Activated CD8-positive, alpha-beta memory T cell treated with anti-CD3 and anti-CD28 coated beads for 1 hour (primary cell): ENCODE measurements around the gene AMACR.

Experiments
- DNase-seq, 2 donors: peaks; one replicate each; pipeline ENCODE4 v3.0.0-alpha.2; 2020; ENCODE audit warnings: low read depth in 1 of 2; ENCODE audit errors: extremely low read depth in 1 of 2

Gene AMACR

GRCh38 chr5:34007621-34008600 is at the start of gene AMACR:
Gene AMACR (minus strand): TSS chr5:34008050. CDS start chr5:34008019, 31 bp downstream.
- DNase-seq, result peak; percentile 56 to 84

GRCh38 chr5:34057569-34057968 is 49.7 kb upstream of the AMACR start:
- DNase-seq, result no peak

GRCh38 chr5:34057118-34057517 is 49.3 kb upstream of the AMACR start:
- no peak for DNase-seq

- DNase-seq, result no peak
These were observed 47.8 kb upstream of the AMACR start for GRCh38 chr5:34055667-34056066.

- no peak for DNase-seq
These were observed 46.5 kb upstream of the AMACR start for GRCh38 chr5:34054400-34054729.

GRCh38 chr5:34053571-34054399 is 45.9 kb upstream of the AMACR start:
- DNase-seq, result no peak

- no peak for DNase-seq
These were observed 45.3 kb upstream of the AMACR start for GRCh38 chr5:34053133-34053532.

GRCh38 chr5:34051374-34051980 is 43.6 kb upstream of the AMACR start:
- no peak for DNase-seq

GRCh38 chr5:34047774-34048572 is 40.1 kb upstream of the AMACR start:
- DNase-seq, result no peak

- no peak for DNase-seq
These were observed 39.3 kb upstream of the AMACR start for GRCh38 chr5:34047143-34047542.

- no peak for DNase-seq
These were observed 38.1 kb upstream of the AMACR start for GRCh38 chr5:34045996-34046395.

- no peak for DNase-seq
These were observed 37.2 kb upstream of the AMACR start for GRCh38 chr5:34045023-34045422.

GRCh38 chr5:34043099-34043876 is 35.4 kb upstream of the AMACR start, which contains the start of gene C1QTNF3:
Gene C1QTNF3 (minus strand): TSS chr5:34043213. CDS start chr5:34043125, 88 bp downstream.
- DNase-seq, result no peak

GRCh38 chr5:34042321-34042720 is 34.5 kb upstream of the AMACR start:
- no peak for DNase-seq

- no peak for DNase-seq
These were observed 33.6 kb upstream of the AMACR start for GRCh38 chr5:34041247-34041972.

GRCh38 chr5:34040472-34040871 is 32.6 kb upstream of the AMACR start:
- DNase-seq, result no peak

- no peak for DNase-seq
These were observed 31.7 kb upstream of the AMACR start for GRCh38 chr5:34039398-34040157.

GRCh38 chr5:34038838-34039237 is 31.0 kb upstream of the AMACR start:
- no peak for DNase-seq
